IMR-90 (cell line): Measurements from ENCODE around the gene HYAL2. TPM values are rescaled to one million over a fixed set of nuclear protein-coding genes. Genes with fewer than 3 reads are reported as not detected.

Experiments
- ATAC-seq: fragments of 200-7000 bp; cut with Tn5 transposase; 2 replicates; pipeline ENCODE4 v1.9.1; 2020; ENCODE audit warnings: low read depth, mild to moderate bottlenecking, moderate library complexity
- BruUV-seq: library from RNA; stranded (reverse); fragments of 400-500 nt; replicated peaks from 2 replicates; lab custom pipeline; 2021; lab: Mats Ljungman, UMichigan
- CTCF ChIA-PET: fragments of 300-600 bp; formaldehyde crosslinking; extraction: SDS; loops from one replicate; lab custom pipeline; 2021; ENCODE audit warnings: antibody characterized with exemption; lab: Yijun Ruan, JAX
- POLR2A ChIA-PET: fragments of 300-600 bp; sonication (Branson Sonifier 250); formaldehyde crosslinking; loops from one replicate; lab custom pipeline; 2022; ENCODE audit warnings: antibody characterized with exemption; ENCODE audit not compliant: unreplicated experiment; lab: Charles Lee
- DNase-seq: peaks from one replicate; pipeline ENCODE4 v3.0.0; 2013
- H2AFZ ChIP-seq: replicated peaks from 2 replicates; pipeline ENCODE3; 2013; ENCODE audit warnings: low read length, mild to moderate bottlenecking; ENCODE audit not compliant: poor library complexity
- H2AK5ac ChIP-seq: 2 replicates; pipeline ENCODE4 v1.6.1; 2013; ENCODE audit warnings: low read depth, low read length, inconsistent platforms
- H2AK9ac ChIP-seq: replicated peaks from 2 replicates; pipeline ENCODE3; 2013; ENCODE audit warnings: mild to moderate bottlenecking, low read depth, low read length, moderate library complexity; ENCODE audit not compliant: poor library complexity
- H2BK120ac ChIP-seq: 2 replicates; pipeline ENCODE4 v1.6.1; 2013; ENCODE audit warnings: low read depth, low read length, inconsistent platforms
- H2BK15ac ChIP-seq: 3 replicates; pipeline ENCODE4 v1.6.1; 2013; ENCODE audit warnings: low read depth, low read length, inconsistent platforms
- H2BK20ac ChIP-seq: 2 replicates; pipeline ENCODE4 v1.6.1; 2013; ENCODE audit warnings: low read depth, mild to moderate bottlenecking, inconsistent platforms, low read length, moderate library complexity
- H2BK5ac ChIP-seq: 2 replicates; pipeline ENCODE4 v1.6.1; 2013; ENCODE audit warnings: mild to moderate bottlenecking, low read depth, low read length, inconsistent platforms; ENCODE audit not compliant: poor library complexity, severe bottlenecking
- H3K14ac ChIP-seq: replicated peaks from 2 replicates; pipeline ENCODE4 v1.6.1; 2013; ENCODE audit warnings: low read depth, low read length, inconsistent platforms
- H3K18ac ChIP-seq: 2 replicates; pipeline ENCODE4 v1.6.1; 2013; ENCODE audit warnings: low read depth, low read length, control low read depth
- H3K23ac ChIP-seq: 2 replicates; pipeline ENCODE4 v1.6.1; 2013; ENCODE audit warnings: low read depth, low read length, inconsistent platforms
- H3K27ac ChIP-seq: 2 replicates; pipeline ENCODE4 v1.5.1; 2013; ENCODE audit warnings: mild to moderate bottlenecking, control low read depth, low read length; ENCODE audit not compliant: insufficient read depth
- H3K27me3 ChIP-seq: 2 replicates; pipeline ENCODE4 v1.6.1; 2013; ENCODE audit warnings: low read length; ENCODE audit not compliant: control insufficient read depth, insufficient read depth
- H3K36me3 ChIP-seq: 2 replicates; pipeline ENCODE4 v1.6.1; 2013; ENCODE audit warnings: low read length, mixed read lengths; ENCODE audit not compliant: control insufficient read depth, insufficient read depth
- H3K4ac ChIP-seq: 2 replicates; pipeline ENCODE4 v1.6.1; 2013; ENCODE audit warnings: low read depth, low read length, inconsistent platforms
- H3K4me1 ChIP-seq: 2 replicates; pipeline ENCODE4 v1.6.1; 2013; ENCODE audit warnings: low read length, mixed read lengths; ENCODE audit not compliant: control insufficient read depth, insufficient read depth
- H3K4me2 ChIP-seq: 2 replicates; pipeline ENCODE4 v1.6.1; 2013; ENCODE audit warnings: low read depth, mild to moderate bottlenecking, control low read depth, low read length, moderate library complexity
- H3K4me3 ChIP-seq: 2 replicates; pipeline ENCODE4 v1.5.1; 2013; ENCODE audit warnings: low read depth, mild to moderate bottlenecking, control low read depth, low read length, moderate library complexity; ENCODE audit not compliant: insufficient read depth
- H3K56ac ChIP-seq: 2 replicates; pipeline ENCODE4 v1.6.1; 2013; ENCODE audit warnings: low read length, inconsistent platforms; ENCODE audit not compliant: insufficient read depth; ENCODE audit errors: extremely low read depth
- H3K79me1 ChIP-seq, 2 experiments: 2 replicates each; pipeline ENCODE4 v1.6.1; 2013; ENCODE audit warnings: low read length in 2 of 2, inconsistent platforms in 1 of 2, low read depth in 1 of 2
- H3K9ac ChIP-seq: 2 replicates; pipeline ENCODE4 v1.6.1; 2013; ENCODE audit warnings: low read depth, low read length, control low read depth
- H3K9me1 ChIP-seq: 2 replicates; pipeline ENCODE4 v1.6.1; 2013; ENCODE audit warnings: low read length, inconsistent platforms; ENCODE audit not compliant: insufficient read depth
- H3K9me3 ChIP-seq: 2 replicates; pipeline ENCODE4 v1.6.1; 2013; ENCODE audit warnings: low read length; ENCODE audit not compliant: control insufficient read depth, insufficient read depth
- H4K20me1 ChIP-seq: 2 replicates; pipeline ENCODE4 v1.6.1; 2013; ENCODE audit warnings: low read length, inconsistent platforms; ENCODE audit not compliant: insufficient read depth
- H4K5ac ChIP-seq: 2 replicates; pipeline ENCODE4 v1.6.1; 2013; ENCODE audit warnings: mild to moderate bottlenecking, low read depth, low read length, control low read depth
- H4K8ac ChIP-seq, 2 experiments: 2 replicates each; pipeline ENCODE4 v1.6.1; 2013; ENCODE audit warnings: low read depth in 2 of 2, low read length in 2 of 2, control low read depth in 1 of 2, inconsistent platforms in 1 of 2
- H4K91ac ChIP-seq: 2 replicates; pipeline ENCODE4 v1.6.1; 2013; ENCODE audit warnings: low read depth, low read length, inconsistent platforms; ENCODE audit not compliant: insufficient read depth
- CTCF ChIP-seq: conservative IDR thresholded peaks from 2 replicates; pipeline ENCODE4 v1.5.1; 2012; ENCODE audit warnings: mild to moderate bottlenecking, low read depth, low read length, improper control_type of control experiment
- MAFK ChIP-seq: IDR thresholded peaks from 2 replicates; pipeline ENCODE4 v1.6.1; 2012; ENCODE audit warnings: low read depth, low read length, improper control_type of control experiment
- RCOR1 ChIP-seq: IDR thresholded peaks from 2 replicates; pipeline ENCODE4 v1.6.1; 2012; ENCODE audit warnings: mild to moderate bottlenecking, low read length, improper control_type of control experiment; ENCODE audit not compliant: insufficient replicate concordance
- USF2 ChIP-seq: fragments of 150-350 bp; IDR thresholded peaks from 2 replicates; pipeline ENCODE4 v1.6.1; 2017; ENCODE audit warnings: mild to moderate bottlenecking, antibody characterized with exemption, low read length, low read depth
- WGBS, 2 experiments: methylation state at CpG; one replicate each; pipeline versions ENCODE4 v1.1.5 to v1.1.7; 2013; ENCODE audit warnings: missing lambda C conversion rate in 2 of 2; ENCODE audit not compliant: insufficient read length in 1 of 2; ENCODE audit errors: extremely low coverage in 2 of 2; 5-methylcytosine and 5-hydroxymethylcytosine counted together
- dilution Hi-C: fragments of 300-500 bp; cut with HindIII; formaldehyde crosslinking; loops from one replicate; pipeline ENCODE4 v1.14.3; 2018; ENCODE audit warnings: low sequenced_read_pairs; ENCODE audit not compliant: unreplicated experiment
- in situ Hi-C: fragments of 300-500 bp; cut with MboI; formaldehyde crosslinking; loops from 3 replicates; pipeline ENCODE4 v1.14.3; 2019; ENCODE audit warnings: low sequenced_read_pairs, inconsistent platforms, mixed read lengths
- intact Hi-C: fragments of 100-400 bp; cut with micrococcal nuclease; formaldehyde crosslinking; loops from 2 replicates; pipeline ENCODE4 v1.10.0; 2022
- polyA plus RNA-seq, 3 experiments: library from polyadenylated mRNA; depleted of rRNA; stranded (reverse); fragments of >200 nt; gene quantifications; 2 replicates each; pipeline ENCODE4 v1.2.3, GENCODE V29; 2012; ENCODE audit warnings: low replicate concordance in 1 of 3
- total RNA-seq: library from RNA; depleted of rRNA; stranded (reverse); fragments of >200 nt; gene quantifications from 2 replicates; pipeline ENCODE4 v1.2.3, GENCODE V29; 2012

Gene HYAL2
- total and polyA plus RNA-seq, 2 of the 4 experiments (the other 2 are of a cell fraction), result 56.8 to 104 TPM

- POLR2A ChIA-PET, result no interaction called here
- H4K8ac ChIP-seq, result no peak overlapping the region
- no peak overlapping the region for H3K14ac ChIP-seq
- peaks cover 2% of the 10 kb centered on the region for H3K9me1 ChIP-seq
- CTCF ChIA-PET, result no interaction called here
- intact Hi-C loops, result no loop called here
- H2BK15ac ChIP-seq, result no peak overlapping the region
- ATAC-seq (no peak), DNase-seq (no peak)
- H3K27ac ChIP-seq, result no peak overlapping the region
- no peak overlapping the region for H3K4me2 ChIP-seq
- no TSS peak for BruUV-seq
- no peak overlapping the region for H2AK9ac ChIP-seq
- no peak overlapping the region for H3K4me3 ChIP-seq
- peaks cover 20% of the 10 kb centered on the region for H3K4me1 ChIP-seq
- dilution Hi-C loops, result no loop called here
- WGBS, 2 experiments, result no CpG with 5 or more reads among the region's 2 CpGs
- H4K5ac ChIP-seq, result no peak overlapping the region
- in situ Hi-C loops, result loop anchor here (25.0 kb wide), 3 partner anchors 1062 to 1837 kb away; partner anchors contain the start of genes ABHD14B, GPR62, MANF and PCBP4
- no peak overlapping the region for H2BK120ac ChIP-seq
- no peak overlapping the region for H2AFZ ChIP-seq
- no peaks in the 10 kb centered on the region for H3K9me3 ChIP-seq
- no peak overlapping the region for H2BK5ac ChIP-seq
- no peak overlapping the region for H4K91ac ChIP-seq
- no peak overlapping the region for H2AK5ac ChIP-seq
- no peak overlapping the region for H3K56ac ChIP-seq
- H3K18ac ChIP-seq, result no peak overlapping the region
- TF ChIP-seq CTCF (no peak), RCOR1 (no peak), USF2 (no peak), MAFK (no peak)
- no peak overlapping the region for H2BK20ac ChIP-seq
- H3K27me3 ChIP-seq, result no peaks in the 10 kb centered on the region
- no peak overlapping the region for H3K9ac ChIP-seq
- no peak overlapping the region for H3K4ac ChIP-seq
- H3K23ac ChIP-seq, result no peak overlapping the region
- peaks cover 9% of the 10 kb centered on the region for H4K20me1 ChIP-seq
- H3K36me3 ChIP-seq, result peaks cover 12% of the 10 kb centered on the region
- H3K79me1 ChIP-seq, result peaks cover 21 to 37% of the 10 kb centered on the region in 2 experiments
Observed at GRCh38 chr3:50325113-50325480, 2.6 kb upstream of the HYAL2 start.
